Muscle of leg (tissue), 11 donors: ENCODE data around the gene IRF8. TPM values are rescaled to one million over a fixed set of nuclear protein-coding genes. Genes with fewer than 3 reads are reported as not detected.
A peak's percentile ranks its signal among the peaks of the same experiment; 100 is the strongest.

Source experiments
- DNase-seq: peaks from one replicate; pipeline ENCODE4 v3.0.0; 2013
- H3K27ac ChIP-seq: one replicate; pipeline ENCODE4 v1.5.1; 2013; ENCODE audit warnings: mild to moderate bottlenecking, low read length, control low read depth
- H3K27me3 ChIP-seq: one replicate; pipeline ENCODE4 v1.6.1; 2013; ENCODE audit warnings: low read length; ENCODE audit not compliant: control insufficient read depth, insufficient read depth
- H3K36me3 ChIP-seq: one replicate; pipeline ENCODE4 v1.6.1; 2013; ENCODE audit warnings: low read length; ENCODE audit not compliant: control insufficient read depth, insufficient read depth
- H3K4me1 ChIP-seq: one replicate; pipeline ENCODE4 v1.6.1; 2013; ENCODE audit warnings: low read length; ENCODE audit not compliant: control insufficient read depth, insufficient read depth
- H3K4me3 ChIP-seq: one replicate; pipeline ENCODE4 v1.5.1; 2013; ENCODE audit warnings: low read length, control low read depth
- H3K9me3 ChIP-seq: replicated peaks from 2 replicates; pipeline ENCODE4 v1.6.1; 2013; ENCODE audit warnings: low read depth, low read length; ENCODE audit not compliant: control insufficient read depth
- WGBS: methylation state at CpG from one replicate; pipeline ENCODE4 v1.1.5; 2013; ENCODE audit warnings: missing lambda C conversion rate; ENCODE audit not compliant: insufficient coverage; 5-methylcytosine and 5-hydroxymethylcytosine counted together
- polyA plus RNA-seq, 8 donors: library from polyadenylated mRNA; unstranded; fragments of 120-200 nt; gene quantifications; one replicate each; pipeline versions ENCODE4 v1.2.1 to v1.2.3, GENCODE V29; 2013; ENCODE audit warnings: inconsistent platforms in 1 of 8, low replicate concordance in 1 of 8; ENCODE audit not compliant: insufficient read length in 8 of 8, insufficient read depth in 1 of 8
- total RNA-seq: library from RNA; stranded (reverse); fragments of 120-200 nt; gene quantifications from one replicate; pipeline ENCODE4 v1.2.4, GENCODE V29; 2013

Gene IRF8
- total and polyA plus RNA-seq, 9 donors = 3.6 to 7.7 (median 5.8) TPM

DNA sequence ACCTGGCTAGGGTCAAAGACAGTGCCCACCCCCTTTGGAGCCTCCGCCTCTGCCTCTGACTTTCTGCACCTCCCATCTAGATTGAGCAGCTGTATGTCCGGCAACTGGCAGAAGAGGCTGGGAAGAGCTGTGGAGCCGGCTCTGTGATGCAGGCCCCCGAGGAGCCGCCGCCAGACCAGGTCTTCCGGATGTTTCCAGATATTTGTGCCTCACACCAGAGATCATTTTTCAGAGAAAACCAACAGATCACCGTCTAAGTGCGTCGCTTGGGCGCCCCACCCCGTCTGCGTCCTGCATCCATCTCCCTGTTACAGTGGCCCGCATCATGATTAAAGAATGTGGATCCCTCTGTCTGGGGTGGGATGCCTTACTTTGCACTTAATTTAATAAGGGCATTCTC is 22.1 kb downstream of the IRF8 start:
- DNase-seq = peak; percentile 26
- Histone ChIP-seq H3K9me3 (no peaks in the 10 kb centered on the region), H3K4me3 (no peak overlapping the region), H3K27me3 (peaks cover 14% of the 10 kb centered on the region), H3K36me3 (no peaks in the 10 kb centered on the region), H3K27ac (no peak overlapping the region), H3K4me1 (peaks cover 3% of the 10 kb centered on the region)
- WGBS = 61% methylated on average over 13 of the region's 14 CpGs

DNA sequence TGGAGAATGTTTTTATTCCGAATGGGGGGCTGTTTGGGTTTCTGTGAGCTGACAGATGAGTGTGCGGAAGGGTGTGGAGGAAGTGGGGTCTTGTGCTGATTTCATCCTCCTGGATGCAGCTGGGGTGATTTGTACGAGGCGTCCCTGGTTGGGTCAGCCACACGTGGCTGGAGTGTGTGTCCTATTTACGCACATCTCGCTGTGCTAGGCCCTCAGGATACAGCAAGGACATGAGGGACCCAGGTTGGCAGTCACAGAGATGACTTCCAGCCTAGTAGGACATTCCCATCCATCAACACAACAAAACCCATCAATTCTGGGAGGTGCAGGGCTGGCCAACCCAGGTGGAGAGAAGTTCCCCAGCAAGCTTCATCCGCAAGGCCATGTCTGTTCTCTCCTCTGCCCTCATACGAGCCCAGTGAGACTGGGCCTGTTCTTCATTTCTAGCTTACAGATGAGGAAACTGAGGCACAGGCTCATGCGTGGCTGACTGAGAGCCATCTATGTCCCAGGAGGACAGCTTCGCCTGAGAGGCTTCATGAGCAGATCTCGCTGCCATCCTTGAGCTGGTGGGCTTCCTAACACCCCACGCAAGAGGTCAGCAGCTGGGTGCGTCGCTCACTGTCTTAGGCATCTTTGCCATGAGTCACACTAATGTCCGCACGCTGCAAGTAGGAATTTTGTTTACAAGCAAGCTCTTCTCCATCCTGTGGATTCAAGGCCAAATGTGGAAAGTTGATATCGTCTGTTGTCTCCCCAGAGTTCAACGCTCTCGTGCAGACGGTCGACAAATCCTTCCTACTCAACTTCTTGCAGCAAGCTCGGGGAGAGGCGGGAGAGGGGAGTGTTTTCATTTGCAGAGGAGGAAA is 24.4 kb downstream of the IRF8 start:
- DNase-seq = peak; percentile 92

DNA sequence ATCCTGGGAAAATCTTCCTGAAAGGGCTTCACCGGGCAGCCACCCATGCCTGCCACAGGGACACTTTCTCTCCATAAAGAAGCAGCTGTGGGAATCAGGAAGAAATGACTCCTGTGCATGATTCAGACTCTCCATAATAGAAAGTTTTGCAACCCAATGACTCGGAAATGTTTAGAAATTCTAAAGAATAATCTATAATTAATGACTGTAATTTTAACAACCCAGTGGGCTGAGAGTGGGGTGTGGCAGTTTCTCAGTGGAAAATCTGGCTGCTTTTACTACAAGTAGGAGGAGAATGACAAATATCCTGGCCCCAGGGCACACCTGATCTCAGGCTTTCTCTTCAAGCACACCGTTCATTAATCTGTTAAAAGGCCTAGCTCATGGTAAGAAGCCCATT is 25.7 kb downstream of the IRF8 start:
- no peaks in the 10 kb centered on the region for H3K9me3 ChIP-seq
- peaks cover 21% of the 10 kb centered on the region for H3K4me1 ChIP-seq
- no peaks in the 10 kb centered on the region for H3K36me3 ChIP-seq
- H3K4me3 ChIP-seq = no peak overlapping the region
- WGBS = 50% methylated on average over 1 of the region's 3 CpGs
- peaks cover 29% of the 10 kb centered on the region for H3K27me3 ChIP-seq
- no peak for DNase-seq
- H3K27ac ChIP-seq = no peak overlapping the region

More for the DNA sequence above, 24.4 kb downstream of the IRF8 start:
- 67% methylated on average over 15 of the region's 24 CpGs for WGBS
- Histone ChIP-seq H3K36me3 (no peaks in the 10 kb centered on the region), H3K27me3 (peaks cover 19% of the 10 kb centered on the region), H3K27ac (no peak overlapping the region), H3K4me1 (peaks cover 10% of the 10 kb centered on the region), H3K4me3 (no peak overlapping the region), H3K9me3 (no peaks in the 10 kb centered on the region)

- no peak for DNase-seq
- Histone ChIP-seq H3K9me3 (no peaks in the 10 kb centered on the region), H3K27me3 (peaks cover 31% of the 10 kb centered on the region), H3K27ac (no peak overlapping the region), H3K36me3 (no peaks in the 10 kb centered on the region), H3K4me1 (peaks cover 21% of the 10 kb centered on the region), H3K4me3 (no peak overlapping the region)
- WGBS = 48% methylated on average over 7 of the region's 8 CpGs
Measured at GRCh38 chr16:85926370-85926769, 27.4 kb downstream of the IRF8 start.

DNA sequence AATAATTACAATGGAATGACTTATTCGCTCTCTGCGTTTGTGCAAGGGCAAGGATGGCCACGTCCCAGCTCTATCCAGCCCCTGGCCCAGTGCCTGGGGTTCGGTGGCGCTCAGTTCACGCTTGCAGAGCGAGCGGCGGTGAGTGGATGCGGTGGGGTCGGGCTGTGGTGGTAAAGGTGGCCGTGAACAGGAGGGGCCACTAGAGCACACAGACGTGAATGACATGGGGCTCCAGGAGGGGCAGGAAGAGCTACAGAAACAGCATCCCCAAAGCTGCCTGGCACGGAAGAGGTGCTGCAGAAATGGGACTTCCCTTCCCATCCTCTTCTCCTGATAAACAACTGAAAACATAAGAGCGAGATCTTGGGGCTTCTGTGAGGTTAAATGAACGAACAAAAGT is 28.4 kb downstream of the IRF8 start:
- H3K27me3 ChIP-seq = peaks cover 37% of the 10 kb centered on the region
- peak overlapping the region; percentile 45 for H3K27ac ChIP-seq
- H3K4me1 ChIP-seq = peaks cover 21% of the 10 kb centered on the region
- no peak for DNase-seq
- WGBS = 66% methylated on average over 9 of the region's 16 CpGs
- no peak overlapping the region for H3K4me3 ChIP-seq
- no peaks in the 10 kb centered on the region for H3K9me3 ChIP-seq
- no peaks in the 10 kb centered on the region for H3K36me3 ChIP-seq

- Histone ChIP-seq H3K9me3 (no peaks in the 10 kb centered on the region), H3K27ac (peak overlapping the region; percentile 45), H3K4me3 (no peak overlapping the region), H3K4me1 (peaks cover 21% of the 10 kb centered on the region), H3K36me3 (no peaks in the 10 kb centered on the region), H3K27me3 (peaks cover 37% of the 10 kb centered on the region)
- no peak for DNase-seq
- WGBS = no CpG with 5 or more reads among the region's 7 CpGs
Measured at GRCh38 chr16:85927959-85928358, 29.0 kb downstream of the IRF8 start.

DNA sequence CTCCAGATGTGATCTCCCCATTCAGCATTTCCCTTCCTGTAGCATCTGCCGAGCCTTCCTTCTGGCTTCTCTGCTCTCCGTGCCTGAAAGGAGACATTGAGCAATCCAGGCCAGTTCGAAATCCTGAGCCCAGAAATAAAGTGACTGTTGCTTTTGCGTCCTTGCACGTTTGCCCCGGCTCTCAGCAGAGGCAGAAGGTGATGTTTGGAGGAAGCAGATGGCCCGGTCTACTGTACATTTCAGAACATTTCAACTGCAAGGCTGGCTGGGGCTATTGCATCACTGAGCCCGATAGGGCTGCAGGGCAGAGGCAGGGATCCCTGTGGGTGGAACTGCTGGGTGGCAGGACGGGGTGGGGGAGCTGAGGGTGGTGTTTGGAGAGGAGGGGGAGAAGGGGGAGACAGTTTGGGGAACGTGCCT is 29.4 kb downstream of the IRF8 start:
- 15% methylated on average over 7 of the region's 10 CpGs for WGBS
- Histone ChIP-seq H3K4me3 (no peak overlapping the region), H3K27me3 (peaks cover 37% of the 10 kb centered on the region), H3K9me3 (no peaks in the 10 kb centered on the region), H3K27ac (peak overlapping the region; percentile 59), H3K4me1 (peaks cover 21% of the 10 kb centered on the region), H3K36me3 (no peaks in the 10 kb centered on the region)
- DNase-seq = peak; percentile 97

DNA sequence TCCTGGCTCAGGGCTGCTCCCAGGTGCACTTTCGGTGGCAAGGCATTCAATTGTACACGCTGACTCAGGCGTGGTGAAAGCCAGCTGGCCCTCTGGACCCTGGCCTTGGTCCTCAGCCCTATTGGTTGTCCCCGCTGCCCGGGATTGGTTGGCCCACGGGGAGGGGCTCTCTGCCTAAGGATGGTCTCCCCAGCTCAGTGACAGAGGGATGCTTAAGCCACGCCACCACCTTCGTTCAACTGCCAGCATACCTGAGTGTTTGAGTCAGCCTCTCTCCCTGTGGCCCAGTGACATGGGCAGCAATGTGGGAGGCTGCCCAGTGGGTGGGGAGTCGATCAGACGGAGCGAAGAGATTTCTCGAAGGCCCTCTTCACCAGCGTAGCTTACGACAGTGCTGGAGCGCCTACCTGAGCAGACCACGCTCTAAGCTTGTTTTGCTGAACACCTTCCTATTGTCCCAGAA is 30.3 kb downstream of the IRF8 start:
- no peak overlapping the region for H3K4me3 ChIP-seq
- 64% methylated on average over 13 of the region's 16 CpGs for WGBS
- no peak for DNase-seq
- H3K4me1 ChIP-seq = peaks cover 18% of the 10 kb centered on the region
- no peaks in the 10 kb centered on the region for H3K36me3 ChIP-seq
- no peak overlapping the region for H3K27ac ChIP-seq
- no peaks in the 10 kb centered on the region for H3K9me3 ChIP-seq
- H3K27me3 ChIP-seq = peaks cover 40% of the 10 kb centered on the region

GRCh38 chr16:85930301-85930700 is 31.3 kb downstream of the IRF8 start:
- Histone ChIP-seq H3K36me3 (no peaks in the 10 kb centered on the region), H3K27ac (no peak overlapping the region), H3K4me3 (no peak overlapping the region), H3K27me3 (peaks cover 48% of the 10 kb centered on the region), H3K4me1 (peaks cover 18% of the 10 kb centered on the region), H3K9me3 (no peaks in the 10 kb centered on the region)
- DNase-seq = no peak
- WGBS = 83% methylated on average over 15 of the region's 15 CpGs

DNA sequence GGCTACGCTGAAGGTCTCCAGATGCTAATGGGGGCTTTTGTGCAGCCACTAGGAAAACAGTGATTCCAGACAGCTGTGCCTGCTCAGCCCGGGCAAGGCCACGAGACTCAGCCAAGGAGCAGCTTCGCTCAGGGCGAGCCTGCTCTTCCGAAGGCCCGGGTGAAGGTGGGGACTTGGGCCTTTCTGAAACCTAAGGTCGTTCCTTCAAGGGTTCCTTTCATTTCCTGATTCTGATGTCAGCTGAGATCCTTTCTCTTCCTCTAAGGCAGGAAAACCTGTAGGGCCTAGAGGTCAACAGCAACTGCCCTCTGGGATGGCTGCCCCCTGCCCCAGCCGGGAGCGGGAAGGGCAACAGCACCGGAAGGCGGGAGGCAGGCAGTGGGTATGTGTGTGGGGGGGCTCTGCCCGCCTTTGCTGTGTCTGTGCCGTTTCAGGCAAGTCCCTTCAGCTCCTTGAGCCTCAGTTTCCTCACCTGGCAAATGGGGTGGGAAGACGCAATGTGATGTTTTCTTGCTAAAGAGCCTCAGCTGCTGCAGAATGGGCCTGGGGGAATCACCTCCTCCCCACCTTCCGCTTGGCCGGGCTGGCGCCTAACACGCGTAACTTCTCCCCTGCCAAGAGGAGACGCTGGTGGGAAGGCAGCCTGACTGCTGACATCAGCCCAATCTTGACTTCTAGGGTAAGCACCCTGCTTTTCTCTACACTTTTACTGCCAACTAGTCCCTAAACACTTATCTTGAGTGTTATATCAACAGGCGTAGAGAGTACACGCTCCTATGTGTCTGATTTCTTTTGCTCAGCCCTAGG is 32.8 kb downstream of the IRF8 start:
- Histone ChIP-seq H3K36me3 (no peaks in the 10 kb centered on the region), H3K27me3 (peaks cover 51% of the 10 kb centered on the region), H3K27ac (no peak overlapping the region), H3K4me1 (peaks cover 18% of the 10 kb centered on the region), H3K4me3 (no peak overlapping the region), H3K9me3 (no peaks in the 10 kb centered on the region)
- DNase-seq = no peak
- 77% methylated on average over 23 of the region's 23 CpGs for WGBS
